ENCODE data around the gene FCF1. TPM values are rescaled to one million over a fixed set of nuclear protein-coding genes. Genes with fewer than 3 reads are reported as not detected.

The FCF1 gene
- total and polyA plus RNA-seq, 10 donors, result 6.9 to 42.2 (median 32.8) TPM

DNA sequence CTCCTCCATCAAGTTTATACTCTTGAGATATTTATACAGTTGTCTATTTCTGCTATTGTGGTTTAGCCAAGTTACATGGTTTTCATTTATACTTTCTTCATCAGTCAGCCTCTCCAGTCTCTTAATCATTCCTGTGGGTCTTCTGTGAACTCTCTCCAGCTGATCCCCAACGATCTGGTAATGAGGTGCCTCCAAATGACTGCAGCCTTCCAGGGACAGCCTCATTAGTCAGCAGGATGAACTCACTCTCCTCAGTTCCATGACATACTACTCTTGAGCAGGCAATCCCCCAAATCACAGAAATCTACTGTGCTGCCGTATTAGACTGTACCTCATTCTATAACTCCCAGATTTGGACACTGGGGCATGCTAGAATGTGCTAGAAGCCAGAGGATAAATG lies 15.4 kb upstream of the FCF1 start:
- DNase-seq, result no peak
- intact Hi-C loops (cut with DNase I; ENCODE audit: low total_unique reads), result no loop called here
- peaks cover 0 to 47% (median 10%) of the 10 kb centered on the region in 6 donors for H3K36me3 ChIP-seq
- 84 to 92% (median 89%) methylated on average over 2 of the region's 2 CpGs for WGBS, 5 donors
- H3K4me3 ChIP-seq, result no peak overlapping the region
- TF ChIP-seq POLR2AphosphoS5 (IDR thresholded peaks at IDR 0.05) (no peak), POLR2A (IDR thresholded peaks at IDR 0.05) (no peak)
- TF ChIP-seq, protein P1, sequence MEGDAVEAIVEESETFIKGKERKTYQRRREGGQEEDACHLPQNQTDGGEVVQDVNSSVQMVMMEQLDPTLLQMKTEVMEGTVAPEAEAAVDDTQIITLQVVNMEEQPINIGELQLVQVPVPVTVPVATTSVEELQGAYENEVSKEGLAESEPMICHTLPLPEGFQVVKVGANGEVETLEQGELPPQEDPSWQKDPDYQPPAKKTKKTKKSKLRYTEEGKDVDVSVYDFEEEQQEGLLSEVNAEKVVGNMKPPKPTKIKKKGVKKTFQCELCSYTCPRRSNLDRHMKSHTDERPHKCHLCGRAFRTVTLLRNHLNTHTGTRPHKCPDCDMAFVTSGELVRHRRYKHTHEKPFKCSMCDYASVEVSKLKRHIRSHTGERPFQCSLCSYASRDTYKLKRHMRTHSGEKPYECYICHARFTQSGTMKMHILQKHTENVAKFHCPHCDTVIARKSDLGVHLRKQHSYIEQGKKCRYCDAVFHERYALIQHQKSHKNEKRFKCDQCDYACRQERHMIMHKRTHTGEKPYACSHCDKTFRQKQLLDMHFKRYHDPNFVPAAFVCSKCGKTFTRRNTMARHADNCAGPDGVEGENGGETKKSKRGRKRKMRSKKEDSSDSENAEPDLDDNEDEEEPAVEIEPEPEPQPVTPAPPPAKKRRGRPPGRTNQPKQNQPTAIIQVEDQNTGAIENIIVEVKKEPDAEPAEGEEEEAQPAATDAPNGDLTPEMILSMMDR (IDR thresholded peaks at IDR 0.05 in 8 of 11, conservative IDR thresholded peaks at IDR 0.05 in 3 of 11), result no peak
- H3K4me1 ChIP-seq, result peaks cover 0 to 57% (median 2%) of the 10 kb centered on the region in 6 donors
- H3K9me3 ChIP-seq, result peaks cover 0 to 10% (median 8%) of the 10 kb centered on the region in 8 donors
- H3K27me3 ChIP-seq (replicated peaks in 1 of 7), result no peaks in the 10 kb centered on the region
- peak overlapping the region in 3 of 8 donors; percentile 70 to 85 (median 76) for H3K27ac ChIP-seq

DNA sequence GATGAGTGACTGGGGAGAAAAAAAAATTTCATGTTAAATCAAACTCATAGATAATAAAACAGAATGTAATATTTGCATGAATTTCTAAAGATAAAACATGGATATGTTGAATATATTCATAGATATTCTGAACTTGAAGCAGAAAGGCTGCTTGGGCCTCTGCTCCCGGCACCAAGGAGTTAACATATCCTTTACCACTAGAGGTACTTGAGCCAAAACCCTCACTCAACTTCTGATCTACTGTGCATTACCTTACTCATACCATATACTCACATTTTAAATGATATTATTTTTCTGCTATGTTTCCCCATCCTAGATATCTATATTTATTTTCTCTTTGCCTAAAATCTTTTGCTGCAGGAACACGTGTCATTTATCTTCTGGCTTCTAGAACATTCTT lies 15.0 kb upstream of the FCF1 start:
- no peak for DNase-seq
- 89 to 98% (median 94%) methylated on average over 2 of the region's 2 CpGs for WGBS, 5 donors
- H3K4me3 ChIP-seq, result peak overlapping the region in 1 of 8 donors; percentile 22
- peaks cover 0 to 14% (median 12%) of the 10 kb centered on the region in 8 donors for H3K9me3 ChIP-seq
- intact Hi-C loops (cut with DNase I; ENCODE audit: low total_unique reads), result no loop called here
- no peaks in the 10 kb centered on the region for H3K27me3 ChIP-seq (replicated peaks in 1 of 7)
- no peak for TF ChIP-seq POLR2A (IDR thresholded peaks at IDR 0.05)
- TF ChIP-seq, protein P1 (IDR thresholded peaks at IDR 0.05 in 8 of 11, conservative IDR thresholded peaks at IDR 0.05 in 3 of 11), result no peak
- TF ChIP-seq POLR2AphosphoS5 (IDR thresholded peaks at IDR 0.05), result no peak
- H3K27ac ChIP-seq, result peak overlapping the region in 6 of 8 donors; percentile 2 to 85 (median 58)
- peaks cover 0 to 53% (median 2%) of the 10 kb centered on the region in 6 donors for H3K4me1 ChIP-seq
- H3K36me3 ChIP-seq, result peaks cover 0 to 48% (median 10%) of the 10 kb centered on the region in 6 donors

DNA sequence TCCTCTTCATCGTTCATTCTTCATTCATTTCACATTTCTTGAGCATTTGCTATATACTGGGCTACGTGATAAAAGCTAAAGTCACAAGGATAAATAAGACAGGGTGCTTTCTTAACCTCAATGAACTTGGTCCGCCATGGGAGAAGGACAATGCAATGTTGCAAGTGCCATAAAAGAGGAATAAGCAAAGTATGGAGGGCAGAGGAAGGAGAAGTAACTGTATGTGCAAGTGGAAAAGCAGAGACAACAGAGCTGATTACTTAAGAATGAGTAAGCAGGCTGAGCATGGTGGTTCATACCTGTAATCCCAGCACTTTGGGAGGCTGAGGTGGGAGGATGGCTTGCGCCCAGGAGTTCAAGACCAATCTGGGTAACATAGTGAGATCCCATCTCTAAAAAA lies 14.5 kb upstream of the FCF1 start:
- H3K27me3 ChIP-seq (replicated peaks in 1 of 7), result no peaks in the 10 kb centered on the region
- H3K36me3 ChIP-seq, result peaks cover 0 to 51% (median 10%) of the 10 kb centered on the region in 6 donors
- whole genome bisulfite sequencing, 5 donors, result 66 to 86% (median 79%) methylated on average over 4 of the region's 4 CpGs
- TF ChIP-seq POLR2A (IDR thresholded peaks at IDR 0.05) (no peak), POLR2AphosphoS5 (IDR thresholded peaks at IDR 0.05) (peak in 1 of 3 donors; percentile 50)
- TF ChIP-seq, protein P1 (IDR thresholded peaks at IDR 0.05 in 8 of 11, conservative IDR thresholded peaks at IDR 0.05 in 3 of 11), result no peak
- intact Hi-C loops (cut with DNase I; ENCODE audit: low total_unique reads), result no loop called here
- H3K4me3 ChIP-seq, result peak overlapping the region in 1 of 8 donors; percentile 22
- peaks cover 0 to 49% (median 2%) of the 10 kb centered on the region in 6 donors for H3K4me1 ChIP-seq
- H3K9me3 ChIP-seq, result peaks cover 0 to 18% (median 12%) of the 10 kb centered on the region in 8 donors
- DNase-seq, result no peak
- H3K27ac ChIP-seq, result peak overlapping the region in 7 of 8 donors; percentile 2 to 85 (median 45)

DNA sequence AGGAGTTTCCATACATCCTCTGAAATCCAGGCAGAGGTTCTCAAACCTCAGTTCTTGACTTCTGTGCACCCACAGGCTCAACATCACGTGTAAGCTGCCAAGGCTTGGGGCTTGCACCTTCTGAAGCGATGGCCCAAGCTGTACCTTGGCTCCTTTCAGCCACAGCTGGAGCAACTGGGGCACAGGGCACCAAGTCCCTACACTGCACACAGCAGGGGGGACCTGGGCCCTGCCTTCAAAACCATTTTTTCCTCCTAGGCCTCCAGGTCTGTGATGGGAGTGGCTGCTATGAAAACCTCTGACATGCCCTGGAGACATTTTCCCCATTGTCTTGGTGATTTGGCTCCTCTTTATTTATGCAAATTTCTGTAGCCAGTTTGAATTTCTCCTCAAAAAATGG lies 10.7 kb upstream of the FCF1 start:
- Histone ChIP-seq H3K9me3 (peaks cover 0 to 19% (median 12%) of the 10 kb centered on the region in 8 donors), H3K4me3 (no peak overlapping the region), H3K27me3 (replicated peaks in 1 of 7) (no peaks in the 10 kb centered on the region), H3K27ac (no peak overlapping the region), H3K4me1 (peaks cover 0 to 42% (median 3%) of the 10 kb centered on the region in 6 donors), H3K36me3 (peaks cover 0 to 39% (median 8%) of the 10 kb centered on the region in 6 donors)
- 95 to 100% (median 98%) methylated on average over 2 of the region's 2 CpGs for WGBS, 5 donors
- intact Hi-C loops (cut with DNase I; ENCODE audit: low total_unique reads), result no loop called here
- no peak for TF ChIP-seq POLR2A (IDR thresholded peaks at IDR 0.05)
- no peak for TF ChIP-seq POLR2AphosphoS5 (IDR thresholded peaks at IDR 0.05)
- TF ChIP-seq, protein P1 (IDR thresholded peaks at IDR 0.05 in 8 of 11, conservative IDR thresholded peaks at IDR 0.05 in 3 of 11), result no peak
- DNase-seq, result no peak

Data from spleen (tissue), 11 donors.